UCSD-AML1 (cell line): ENCODE results near the gene AP3B2.
"Not testable (repeated sequence)": the region's sequence is repeated elsewhere in the genome, so short reads cannot be mapped to it uniquely, and the experiment has no call there.

Source experiments
- DNase-seq: peaks from one replicate; lab custom pipeline; 2025; ENCODE audit not compliant: unreplicated experiment; lab: John Stamatoyannopoulos, UW

Gene AP3B2, protein sequence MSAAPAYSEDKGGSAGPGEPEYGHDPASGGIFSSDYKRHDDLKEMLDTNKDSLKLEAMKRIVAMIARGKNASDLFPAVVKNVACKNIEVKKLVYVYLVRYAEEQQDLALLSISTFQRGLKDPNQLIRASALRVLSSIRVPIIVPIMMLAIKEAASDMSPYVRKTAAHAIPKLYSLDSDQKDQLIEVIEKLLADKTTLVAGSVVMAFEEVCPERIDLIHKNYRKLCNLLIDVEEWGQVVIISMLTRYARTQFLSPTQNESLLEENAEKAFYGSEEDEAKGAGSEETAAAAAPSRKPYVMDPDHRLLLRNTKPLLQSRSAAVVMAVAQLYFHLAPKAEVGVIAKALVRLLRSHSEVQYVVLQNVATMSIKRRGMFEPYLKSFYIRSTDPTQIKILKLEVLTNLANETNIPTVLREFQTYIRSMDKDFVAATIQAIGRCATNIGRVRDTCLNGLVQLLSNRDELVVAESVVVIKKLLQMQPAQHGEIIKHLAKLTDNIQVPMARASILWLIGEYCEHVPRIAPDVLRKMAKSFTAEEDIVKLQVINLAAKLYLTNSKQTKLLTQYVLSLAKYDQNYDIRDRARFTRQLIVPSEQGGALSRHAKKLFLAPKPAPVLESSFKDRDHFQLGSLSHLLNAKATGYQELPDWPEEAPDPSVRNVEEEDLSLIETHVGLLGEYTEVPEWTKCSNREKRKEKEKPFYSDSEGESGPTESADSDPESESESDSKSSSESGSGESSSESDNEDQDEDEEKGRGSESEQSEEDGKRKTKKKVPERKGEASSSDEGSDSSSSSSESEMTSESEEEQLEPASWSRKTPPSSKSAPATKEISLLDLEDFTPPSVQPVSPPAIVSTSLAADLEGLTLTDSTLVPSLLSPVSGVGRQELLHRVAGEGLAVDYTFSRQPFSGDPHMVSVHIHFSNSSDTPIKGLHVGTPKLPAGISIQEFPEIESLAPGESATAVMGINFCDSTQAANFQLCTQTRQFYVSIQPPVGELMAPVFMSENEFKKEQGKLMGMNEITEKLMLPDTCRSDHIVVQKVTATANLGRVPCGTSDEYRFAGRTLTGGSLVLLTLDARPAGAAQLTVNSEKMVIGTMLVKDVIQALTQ

DNA sequence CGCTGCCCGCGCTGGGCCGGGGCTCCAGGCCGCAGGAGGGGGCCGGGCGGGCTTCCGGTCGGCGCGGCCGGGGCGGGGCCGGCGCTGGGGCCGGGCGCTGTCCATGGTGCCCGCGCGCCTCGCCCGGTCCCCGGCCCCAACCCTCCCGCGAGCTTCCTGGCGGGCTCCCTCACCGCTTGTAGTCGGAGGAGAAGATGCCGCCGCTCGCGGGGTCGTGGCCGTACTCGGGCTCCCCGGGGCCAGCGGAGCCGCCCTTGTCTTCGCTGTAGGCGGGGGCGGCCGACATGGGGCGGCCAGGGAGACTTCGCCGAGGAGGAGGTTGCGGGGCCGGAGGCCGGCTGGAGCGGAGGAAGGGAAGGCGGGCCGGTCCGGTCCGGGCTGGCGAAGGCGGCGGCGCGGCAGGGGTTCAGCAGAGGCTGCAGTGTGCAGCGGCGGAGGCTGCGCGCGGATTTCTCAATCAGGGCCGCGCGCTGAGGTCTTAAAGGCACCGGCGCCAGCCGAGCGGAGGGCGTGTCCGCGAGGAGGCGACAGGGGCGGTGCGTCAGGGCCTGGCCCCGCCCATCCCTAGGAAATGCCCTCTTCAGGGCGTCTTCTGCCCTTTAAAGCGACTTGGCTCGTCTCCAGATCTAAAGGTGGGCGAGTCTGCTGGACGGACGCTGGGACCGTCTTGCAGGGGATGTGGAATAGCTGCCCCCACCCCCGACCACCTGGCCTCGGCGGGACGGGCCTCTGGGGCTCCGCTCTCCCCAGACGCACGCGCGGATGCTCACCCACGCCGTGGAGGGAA, at the start of gene AP3B2:
TSS of gene AP3B2 (minus strand) at position 455 of the 787 bp plus-strand sequence. CDS start at position 286, 169 bp downstream.
- peak; percentile 55 for DNase-seq

DNA sequence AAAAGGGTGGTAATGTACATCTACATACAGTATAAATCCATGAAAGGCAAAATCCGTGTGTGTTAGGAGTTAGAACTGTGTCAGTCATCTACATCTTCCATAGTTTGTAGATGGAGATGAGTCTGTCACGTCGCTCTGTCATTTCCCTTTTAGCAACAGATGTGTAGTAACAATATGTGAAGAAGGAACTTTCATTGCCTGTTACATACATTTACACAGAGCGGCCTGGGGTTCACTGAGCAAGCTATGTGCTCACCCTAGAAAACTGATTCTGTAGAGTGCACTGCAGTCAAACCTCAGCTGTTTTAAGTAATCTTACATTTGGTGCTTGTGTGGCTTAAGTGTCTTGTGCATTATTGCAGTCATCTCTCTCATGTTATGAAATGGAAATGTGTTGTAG, 41.6 kb upstream of the AP3B2 start:
- no peak for DNase-seq

DNA sequence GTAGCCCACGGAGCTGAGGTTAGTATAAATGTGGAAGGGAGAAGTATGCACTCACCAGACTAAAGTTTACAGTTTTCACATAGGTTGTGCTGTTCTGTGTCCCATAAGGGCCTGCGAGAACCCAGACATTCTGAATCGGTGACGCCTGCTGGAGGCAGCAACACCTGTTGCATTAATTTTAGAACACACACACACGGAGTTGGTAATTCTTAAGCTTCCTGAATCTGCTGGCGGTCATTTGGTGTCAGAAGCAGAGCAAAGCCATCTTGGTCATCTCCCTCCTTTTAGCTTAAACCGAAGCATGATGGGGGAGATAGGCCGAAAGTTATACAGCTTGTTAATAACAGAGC, 41.1 kb upstream of the AP3B2 start:
- no peak for DNase-seq

- peak; percentile 91 for DNase-seq
Observed at GRCh38 chr15:82749951-82750830, 40.5 kb upstream of the AP3B2 start.

GRCh38 chr15:82748315-82748714, 38.6 kb upstream of the AP3B2 start:
- DNase-seq: no peak

GRCh38 chr15:82743810-82744209, 34.1 kb upstream of the AP3B2 start:
- DNase-seq: no peak

- no peak for DNase-seq
Observed at GRCh38 chr15:82742134-82742533, 32.5 kb upstream of the AP3B2 start.

DNA sequence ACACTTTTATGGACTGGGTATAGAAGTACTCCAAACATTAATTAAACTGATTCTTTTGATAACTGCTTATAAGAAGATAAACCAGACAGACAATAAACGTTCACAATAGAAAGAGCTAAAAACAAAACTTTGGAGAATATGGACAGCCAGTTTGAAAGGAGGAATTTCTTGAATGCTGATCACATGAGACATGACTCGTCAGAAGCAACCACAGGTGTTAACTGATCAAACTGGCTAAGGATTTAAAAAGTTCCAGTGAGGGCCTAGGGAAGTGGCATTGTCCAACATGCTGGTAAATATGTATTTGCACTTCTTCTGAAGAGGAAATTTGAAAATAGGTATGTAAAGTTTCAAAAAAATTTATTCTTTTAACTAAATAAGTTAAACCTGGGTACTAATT, 29.4 kb upstream of the AP3B2 start:
- DNase-seq: no peak

- DNase-seq: no peak
Observed at GRCh38 chr15:82737975-82738374, 28.3 kb upstream of the AP3B2 start.

DNA sequence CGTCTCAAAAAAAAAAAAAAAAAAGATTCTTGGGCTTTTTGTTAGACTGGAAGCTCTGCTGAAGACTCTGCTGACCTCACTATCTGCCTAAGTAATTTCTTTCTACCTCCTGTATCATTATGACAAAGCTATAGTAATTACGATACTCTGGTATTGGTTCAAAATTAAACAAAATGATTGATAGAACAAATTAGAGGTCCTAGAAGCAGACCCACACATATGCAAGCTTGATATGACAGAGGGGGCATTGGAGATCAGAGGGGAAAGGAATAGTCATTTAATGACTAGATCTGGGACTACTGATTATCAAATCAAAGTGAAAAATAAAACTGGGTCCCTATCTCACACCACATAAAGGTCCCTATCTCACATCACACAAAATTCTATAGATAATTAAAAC, 21.9 kb upstream of the AP3B2 start:
- no peak for DNase-seq

DNA sequence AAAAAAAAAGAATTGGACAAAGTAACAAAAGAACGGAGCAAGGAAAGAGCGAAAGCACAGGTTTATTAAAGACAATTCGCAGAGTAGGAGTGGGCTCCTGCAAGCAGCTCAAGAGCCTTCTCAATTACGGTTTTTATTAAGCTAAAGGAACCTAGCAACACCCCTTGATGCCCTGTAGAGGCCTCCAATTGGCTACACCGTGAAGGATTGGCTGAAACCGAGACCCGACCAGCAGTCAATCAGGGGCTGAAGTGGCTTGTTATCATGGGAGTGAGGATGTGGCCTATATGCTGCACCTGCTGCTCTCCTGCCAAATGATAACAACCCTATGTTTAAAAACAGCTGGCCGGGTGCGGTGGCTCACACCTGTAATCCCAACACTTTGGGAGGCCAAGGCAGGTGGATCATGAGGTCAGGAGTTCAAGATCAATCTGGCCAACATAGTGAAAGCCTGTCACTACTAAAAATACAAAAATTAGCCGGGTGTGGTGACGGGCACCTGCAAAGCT, 20.4 kb upstream of the AP3B2 start:
- DNase-seq: no peak

- DNase-seq: no peak
Observed at GRCh38 chr15:82726816-82727215, 17.1 kb upstream of the AP3B2 start.

DNA sequence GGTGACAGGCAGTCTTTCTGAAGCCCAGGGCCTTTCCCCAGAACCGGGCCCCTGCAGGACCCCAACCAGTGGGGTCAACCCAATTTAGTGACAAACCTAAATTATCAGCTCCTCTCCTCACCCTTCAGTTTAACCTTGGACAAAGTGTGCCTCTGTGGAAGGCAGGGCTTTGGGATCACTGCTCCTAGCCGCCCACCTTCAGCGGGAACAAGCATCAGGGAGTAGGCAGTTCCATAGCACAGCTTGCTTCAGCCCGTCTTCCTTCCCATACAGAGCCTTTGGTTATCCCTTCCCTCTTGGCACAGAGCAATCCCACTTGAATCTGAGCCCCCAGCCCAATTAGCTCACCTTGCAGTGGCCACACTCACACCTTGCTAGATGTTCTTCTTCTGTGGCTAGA, 5.3 kb upstream of the AP3B2 start:
- DNase-seq: no peak

DNA sequence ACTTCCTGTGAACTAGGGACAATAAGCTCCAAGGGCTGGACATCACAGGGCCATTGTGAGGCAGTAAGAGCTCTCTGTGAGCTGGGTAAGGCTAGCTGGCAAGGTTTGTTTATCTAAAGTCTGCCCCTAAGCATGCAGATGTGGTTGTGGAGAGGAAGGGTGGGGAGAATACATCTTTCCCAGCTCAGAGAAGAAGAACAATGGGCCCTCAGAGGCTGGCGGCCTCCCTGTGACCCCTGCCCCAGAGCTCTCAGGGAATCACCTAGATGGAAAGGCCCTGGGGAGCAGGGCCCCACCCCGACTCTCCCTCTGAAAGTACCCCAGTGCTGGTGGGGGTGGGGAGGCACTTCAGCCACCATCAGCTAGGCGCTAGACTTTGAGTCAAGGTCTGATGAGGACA, 4.3 kb upstream of the AP3B2 start:
- DNase-seq: no peak

DNA sequence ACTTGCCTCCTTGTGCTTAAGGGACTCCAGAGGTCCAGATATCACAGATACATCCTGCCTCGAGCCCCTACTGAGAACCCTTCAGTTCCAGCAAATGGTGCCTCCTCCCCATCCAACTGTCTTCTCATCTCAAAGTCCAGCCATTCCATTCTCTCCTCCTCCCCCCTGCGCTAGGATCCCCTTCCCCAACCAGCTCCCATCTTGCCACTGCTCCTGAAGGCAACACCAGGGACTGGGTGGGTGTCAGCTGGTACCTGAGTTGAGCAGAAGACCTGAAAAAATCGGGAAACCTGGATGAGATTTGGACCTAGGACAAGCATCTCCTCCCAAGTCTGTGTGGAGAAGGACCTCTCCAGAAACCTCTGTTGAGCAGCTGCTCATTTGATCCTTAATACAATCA, 2.4 kb upstream of the AP3B2 start:
- DNase-seq: no peak

DNA sequence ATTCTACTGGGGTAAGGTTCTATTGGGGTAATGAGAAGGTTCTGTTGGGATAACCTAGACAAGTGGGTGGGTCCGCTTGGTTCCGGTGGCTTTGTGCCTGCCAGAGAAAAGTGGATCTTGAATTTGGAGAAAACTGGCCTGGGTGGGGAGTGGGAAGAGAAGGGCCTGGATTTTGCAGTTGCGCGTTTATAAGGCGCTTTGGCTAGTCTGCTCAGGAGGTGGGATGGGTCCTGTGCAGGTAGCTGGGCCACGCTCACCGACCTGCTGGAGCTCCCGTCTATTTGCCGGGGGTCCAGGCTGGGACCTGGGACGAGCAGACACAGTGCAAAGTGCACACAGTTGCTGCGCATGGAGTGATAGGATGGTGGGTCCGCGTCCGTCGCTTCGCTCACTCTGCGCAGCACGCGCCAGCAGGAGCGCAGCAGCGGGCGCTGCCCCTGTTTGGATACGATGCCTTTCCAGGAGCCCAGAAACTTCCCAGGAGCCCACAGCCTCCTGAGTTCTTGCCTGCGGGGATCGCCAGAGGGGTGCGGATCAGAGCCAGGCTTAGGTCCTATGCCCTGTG, 1.3 kb upstream of the AP3B2 start:
- DNase-seq: no peak

GRCh38 chr15:82710208-82710555, 507 bp upstream of the AP3B2 start:
- DNase-seq: no peak

DNA sequence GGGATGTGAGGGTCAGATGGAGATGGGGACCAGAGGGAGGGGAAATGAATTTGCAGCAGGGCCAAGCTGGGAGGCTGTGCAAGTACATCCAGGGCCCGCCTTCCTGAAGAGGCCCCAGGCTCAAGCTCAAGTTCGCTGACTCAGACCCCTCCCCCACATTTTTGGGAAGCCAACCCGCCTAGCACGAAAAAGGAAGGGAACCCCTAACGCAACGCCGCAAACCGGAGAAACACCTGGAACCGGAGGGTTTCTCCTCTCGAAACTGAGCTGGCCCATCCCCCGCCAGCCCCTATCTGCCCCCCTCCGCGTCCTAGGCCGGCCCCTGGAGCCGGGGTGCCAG, 624 bp downstream of the AP3B2 start:
- DNase-seq: no peak

- not testable (repeated sequence) for DNase-seq
Observed at GRCh38 chr15:82705856-82706255, 3.8 kb downstream of the AP3B2 start.

- no peak for DNase-seq
Observed at GRCh38 chr15:82699726-82700125, 9.9 kb downstream of the AP3B2 start.
